Measurements from ENCODE around the gene MTUS2.

Gene MTUS2

GRCh38 chr13:28859717-28860116, 39.6 kb downstream of the MTUS2 start:
- DNase-seq = no peak

GRCh38 chr13:28864544-28864943, 44.4 kb downstream of the MTUS2 start:
- DNase-seq = no peak

GRCh38 chr13:28865149-28865744, 45.1 kb downstream of the MTUS2 start:
- DNase-seq = no peak

GRCh38 chr13:28865951-28866350, 45.8 kb downstream of the MTUS2 start:
- DNase-seq = no peak

- no peak for DNase-seq
Measured at GRCh38 chr13:28866932-28867331, 46.8 kb downstream of the MTUS2 start.

DNA sequence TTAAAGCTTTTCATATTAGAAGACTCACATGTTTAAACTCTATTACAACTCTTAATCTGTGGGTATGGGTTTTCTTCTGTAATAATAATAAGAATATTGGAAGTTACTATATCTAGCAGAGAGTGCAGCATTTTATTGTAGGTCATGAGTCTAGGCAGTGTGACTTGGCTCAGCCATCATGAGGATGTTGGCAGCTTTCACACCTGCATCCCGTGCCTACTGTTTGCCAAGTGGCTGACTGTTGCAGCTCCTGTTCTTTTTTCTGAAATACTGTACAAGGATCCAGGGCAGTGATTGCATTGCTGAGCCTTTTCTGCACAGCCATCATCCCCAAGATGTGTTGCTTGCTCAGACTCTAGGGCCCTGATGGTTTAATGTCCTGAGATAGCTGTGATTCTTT, 47.4 kb downstream of the MTUS2 start:
- DNase-seq = no peak

GRCh38 chr13:28872427-28873176, 52.5 kb downstream of the MTUS2 start:
- DNase-seq = no peak

DNA sequence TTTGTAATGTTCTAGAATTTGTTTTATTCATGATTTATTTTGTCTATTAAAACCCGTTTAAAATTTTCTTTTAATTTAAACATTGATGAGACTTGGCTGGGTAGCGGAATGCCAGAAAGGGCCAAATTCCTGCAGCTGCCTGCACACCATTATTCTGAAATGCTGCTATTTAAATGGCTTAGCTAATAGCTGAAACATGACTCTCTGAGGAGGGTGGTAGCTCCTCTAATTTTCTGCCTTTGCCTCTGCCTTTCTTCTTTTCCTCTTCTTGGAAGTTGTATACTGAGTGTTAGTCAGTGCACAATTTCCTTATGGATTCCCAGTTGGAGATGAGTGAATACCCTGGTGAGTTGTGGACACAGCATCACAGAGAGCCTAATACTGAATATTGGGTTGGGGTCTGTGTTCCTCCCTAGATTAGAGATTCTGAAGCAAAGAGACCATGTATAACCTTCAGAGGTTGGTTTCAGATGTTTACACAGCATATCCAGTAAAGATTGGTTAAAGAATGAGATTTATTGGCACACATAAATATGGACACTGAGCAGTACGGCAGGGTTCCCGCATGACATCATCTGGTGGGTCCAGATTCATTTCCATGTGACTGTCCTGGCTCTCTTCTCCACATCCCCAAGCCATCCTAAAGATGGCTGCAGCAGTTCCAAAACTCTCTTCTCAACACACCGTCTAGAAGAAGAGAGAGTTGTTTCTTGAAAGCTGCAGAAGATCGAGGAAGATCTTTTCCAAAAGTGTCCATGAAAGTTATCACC, 55.9 kb downstream of the MTUS2 start:
- no peak for DNase-seq

DNA sequence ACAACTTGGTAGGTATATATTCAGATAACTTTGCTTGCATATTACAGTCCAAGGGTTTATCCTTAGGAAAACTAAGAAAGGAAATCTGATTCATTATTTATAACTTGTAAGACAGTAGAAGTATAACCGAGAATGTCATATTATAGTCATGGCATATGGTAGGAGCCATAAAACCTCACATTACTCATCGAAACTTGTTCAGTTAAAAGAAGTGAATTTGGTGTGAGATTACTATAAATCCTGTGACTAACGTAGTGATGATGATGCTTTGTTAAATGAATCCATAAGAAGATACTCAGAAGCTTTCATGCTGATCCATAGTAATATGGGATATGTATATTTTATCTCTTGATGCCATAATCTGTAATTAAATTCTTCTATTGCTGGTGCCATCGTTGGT, 57.3 kb downstream of the MTUS2 start:
- no peak for DNase-seq

DNA sequence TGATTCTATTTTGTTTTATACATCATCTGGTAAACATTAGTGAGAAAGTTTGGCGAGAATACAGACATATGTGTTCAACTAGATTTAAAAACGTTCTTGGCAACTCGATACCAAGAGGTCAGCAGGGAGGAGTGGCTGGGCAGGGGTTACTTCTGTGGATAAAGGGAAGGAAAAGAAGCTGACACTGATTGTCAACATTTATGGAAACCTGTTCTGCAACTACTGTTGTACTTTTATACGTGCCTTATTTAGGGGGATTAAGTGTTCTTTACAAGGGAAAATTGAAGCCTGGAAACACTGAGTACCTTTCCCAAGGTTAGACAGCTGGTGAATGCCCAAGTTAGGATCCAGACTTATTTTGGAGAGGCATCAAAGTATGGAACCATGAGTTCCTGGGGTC, 65.0 kb downstream of the MTUS2 start:
- no peak for DNase-seq

- DNase-seq = no peak
Measured at GRCh38 chr13:28889086-28889732, 69.1 kb downstream of the MTUS2 start.

GRCh38 chr13:28890712-28891111, 70.6 kb downstream of the MTUS2 start:
- no peak for DNase-seq

DNA sequence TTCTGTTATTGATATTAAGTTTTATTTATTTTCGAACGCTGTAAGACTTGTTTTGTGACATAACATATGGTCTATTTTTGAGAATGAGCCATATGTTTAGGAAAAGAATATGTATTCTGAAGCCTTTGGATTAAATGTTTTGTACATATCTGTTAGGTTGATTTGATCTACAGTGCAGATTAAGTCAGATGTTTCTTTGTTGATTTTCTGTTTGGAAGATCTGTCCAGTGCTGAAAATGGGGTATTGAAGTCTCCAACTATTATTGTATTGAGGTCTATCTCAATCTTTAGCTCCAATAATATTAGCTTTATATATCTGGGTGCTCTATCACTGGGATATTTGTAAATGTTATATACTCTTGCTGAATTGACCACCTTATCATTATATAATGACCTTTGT, 97.9 kb downstream of the MTUS2 start:
- no peak for DNase-seq

GRCh38 chr13:28922341-28922740, 102.2 kb downstream of the MTUS2 start:
- no peak for DNase-seq

GRCh38 chr13:28935104-28935503, 115.0 kb downstream of the MTUS2 start:
- no peak for DNase-seq

- no peak for DNase-seq
Measured at GRCh38 chr13:28942906-28943305, 122.8 kb downstream of the MTUS2 start.

- DNase-seq = no peak
Measured at GRCh38 chr13:28953714-28954418, 133.7 kb downstream of the MTUS2 start.

DNA sequence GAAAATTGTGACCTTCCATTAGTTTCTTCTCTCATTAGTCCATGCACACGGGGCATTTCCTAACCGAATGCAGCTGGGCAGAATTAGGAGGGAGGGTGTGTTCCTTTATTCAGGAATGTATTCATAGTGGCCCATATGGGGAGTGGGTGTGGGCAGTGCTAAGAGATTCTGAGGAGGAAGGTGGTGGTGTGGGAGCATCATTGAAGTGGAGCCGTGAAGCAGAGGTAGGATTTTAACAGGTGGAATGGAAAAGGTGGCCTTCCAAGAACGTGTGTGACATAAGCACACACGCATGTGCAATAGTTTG, 134.2 kb downstream of the MTUS2 start:
- DNase-seq = no peak

DNA sequence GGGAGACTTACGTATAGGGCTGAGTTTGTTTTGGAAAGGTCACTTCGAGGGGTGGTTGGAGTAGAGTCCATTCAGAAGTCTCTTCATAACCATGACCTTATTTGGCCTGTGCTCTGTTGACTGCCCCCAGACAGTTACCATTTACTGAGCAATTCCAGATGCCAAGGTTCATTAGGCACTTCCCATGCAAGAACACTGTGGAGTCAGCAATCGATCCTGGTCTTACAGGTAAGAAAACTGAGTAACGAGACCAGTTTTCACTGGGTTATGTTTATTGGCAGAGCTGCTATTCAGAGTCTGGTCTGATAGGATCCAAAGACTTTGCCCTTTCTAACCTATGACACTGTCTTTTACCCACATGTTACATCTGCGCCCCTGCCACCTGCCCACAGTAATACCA, 134.7 kb downstream of the MTUS2 start:
- no peak for DNase-seq

DNA sequence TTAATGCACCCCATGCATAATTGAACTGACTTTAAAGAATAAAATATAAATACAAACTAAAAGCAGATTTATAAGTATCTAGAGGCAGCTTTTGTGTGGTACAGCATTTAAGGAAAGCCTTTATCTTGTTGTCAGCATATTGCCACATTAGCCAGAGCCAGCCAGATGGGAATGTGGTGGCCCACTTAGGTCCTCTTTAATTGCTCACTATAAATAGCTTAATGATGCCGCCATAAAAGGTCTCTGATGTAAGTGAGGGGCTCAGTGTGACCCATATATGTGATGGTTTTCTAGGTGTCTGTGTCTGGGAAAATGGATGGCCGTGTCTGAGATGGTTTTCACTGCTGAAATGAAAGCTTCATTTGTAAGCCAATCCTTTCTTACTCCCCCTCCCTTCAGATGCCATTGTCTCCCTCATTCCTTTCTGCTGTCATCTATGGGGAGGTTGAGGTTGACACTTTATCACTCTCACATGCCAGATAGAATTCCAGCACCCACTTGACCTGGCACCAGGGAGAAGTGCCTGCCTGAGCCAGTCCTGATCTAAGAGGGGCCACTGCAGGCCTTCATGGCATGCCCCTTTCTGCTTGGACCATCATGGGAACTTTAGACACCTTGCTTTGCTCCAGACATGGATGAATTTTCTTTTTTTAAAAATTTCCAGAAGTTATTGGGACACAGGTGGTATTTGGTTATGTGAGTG, 135.3 kb downstream of the MTUS2 start:
- DNase-seq = no peak

DNA sequence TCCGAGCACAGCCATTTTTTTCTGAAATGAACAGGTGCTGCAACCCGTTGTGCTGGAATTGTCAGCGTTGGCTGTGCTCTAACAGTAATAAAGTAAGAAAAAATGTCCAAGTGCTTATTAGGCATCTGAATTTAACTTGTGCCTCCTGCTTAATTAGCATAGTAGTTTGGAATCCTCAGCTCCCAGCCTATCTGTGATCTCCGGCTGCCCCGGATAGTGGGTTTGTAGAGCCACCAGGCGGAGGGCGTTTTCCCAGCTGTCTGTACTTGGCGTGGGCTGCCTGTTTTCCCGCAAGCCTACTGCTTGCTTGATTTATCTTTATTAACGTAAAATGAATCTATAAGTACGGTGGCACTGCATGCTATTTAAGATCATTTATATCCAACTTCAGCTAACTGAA, 137.9 kb downstream of the MTUS2 start:
- no peak for DNase-seq

DNA sequence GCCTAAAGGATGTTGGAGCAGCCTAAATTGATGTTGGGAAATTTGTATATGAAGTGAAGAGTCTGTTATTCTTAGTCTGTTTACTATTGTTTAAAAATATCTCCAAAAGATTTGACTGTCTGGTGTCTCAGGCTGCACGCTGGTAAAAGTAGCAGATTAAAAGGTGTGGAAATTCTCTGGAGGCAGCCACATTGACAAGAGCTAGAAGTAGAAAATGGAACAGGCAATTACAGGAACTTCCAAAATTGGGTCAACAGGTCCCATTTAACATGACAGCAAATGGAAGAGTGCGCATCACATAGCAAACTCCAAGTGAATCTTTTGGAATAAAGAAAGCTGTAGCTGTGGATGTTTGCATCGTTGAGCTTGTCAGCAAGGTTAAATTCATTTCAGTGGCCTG, 138.3 kb downstream of the MTUS2 start:
- no peak for DNase-seq

GRCh38 chr13:28964052-28964451, 143.9 kb downstream of the MTUS2 start:
- DNase-seq = no peak

All from NCI-H2171 (cell line).